ENCODE results near the gene FANCI.

The FANCI gene

GRCh38 chr15:89326316-89326715, 82.5 kb downstream of the FANCI start:
- Histone ChIP-seq H2BK5ac (ENCODE audit: low read length) (no peak overlapping the region), H3K14ac (ENCODE audit: low read length) (no peak overlapping the region), H3K4ac (ENCODE audit: low read length) (no peak overlapping the region), H2BK120ac (ENCODE audit: low read depth, low read length) (no peak overlapping the region), H3K27ac (replicated peaks; ENCODE audit: low read length) (no peak overlapping the region), H2BK15ac (ENCODE audit: low read length) (no peak overlapping the region), H3K4me1 (ENCODE audit: control insufficient read depth in 2 of 2, insufficient read depth in 1 of 2, low read depth in 1 of 2, low read length in 2 of 2) (no peaks in the 10 kb centered on the region), H3K4me2 (ENCODE audit: insufficient read depth, low read length, poor library complexity, severe bottlenecking) (no peak overlapping the region), H2BK12ac (ENCODE audit: low read length) (no peak overlapping the region), H2AK5ac (ENCODE audit: low read depth, low read length) (no peak overlapping the region), H3K4me3 (ENCODE audit: low read length in 2 of 2) (no peak overlapping the region), H2AFZ (ENCODE audit: low read length) (no peak overlapping the region), H4K91ac (ENCODE audit: low read depth, low read length, poor library complexity) (no peak overlapping the region), H4K8ac (ENCODE audit: low read depth, low read length) (no peak overlapping the region), H3K9ac (ENCODE audit: low read depth, low read length, poor library complexity) (no peak overlapping the region), H3K79me1 (ENCODE audit: low read depth, low read length) (peaks cover 11% of the 10 kb centered on the region), H3K18ac (ENCODE audit: low read length) (no peak overlapping the region), H3K23ac (ENCODE audit: low read depth, low read length, poor library complexity) (no peak overlapping the region), H3K27me3 (ENCODE audit: control insufficient read depth in 3 of 3, insufficient read depth in 3 of 3, low read depth in 1 of 3, low read length in 3 of 3) (peaks cover 0 to 2% (median 0%) of the 10 kb centered on the region in 3 experiments), H3K36me3 (replicated peaks in 1 of 2; ENCODE audit: control insufficient read depth in 2 of 2, insufficient read depth in 2 of 2, low read length in 2 of 2) (peaks cover 87 to 100% of the 10 kb centered on the region in 2 donors), H3K9me3 (replicated peaks in 1 of 2; ENCODE audit: control insufficient read depth in 2 of 2, insufficient read depth in 1 of 2, low read depth in 1 of 2, low read length in 2 of 2) (no peaks in the 10 kb centered on the region)
- WGBS, 2 donors (ENCODE audit: extremely low coverage in 2 of 2, insufficient read length in 2 of 2, insufficient replicate concordance in 1 of 2) = no CpG with 5 or more reads among the region's 6 CpGs
- DNase-seq (ENCODE audit: low spot score) = no peak

- H2AFZ ChIP-seq (ENCODE audit: low read length) = no peak overlapping the region
- no peak overlapping the region for H3K4me3 ChIP-seq (ENCODE audit: low read length in 2 of 2)
- no peak overlapping the region for H3K18ac ChIP-seq (ENCODE audit: low read length)
- no peak overlapping the region for H3K4me2 ChIP-seq (ENCODE audit: insufficient read depth, low read length, poor library complexity, severe bottlenecking)
- peaks cover 0 to 2% (median 0%) of the 10 kb centered on the region in 3 experiments for H3K27me3 ChIP-seq (ENCODE audit: control insufficient read depth in 3 of 3, insufficient read depth in 3 of 3, low read depth in 1 of 3, low read length in 3 of 3)
- H3K4ac ChIP-seq (ENCODE audit: low read length) = no peak overlapping the region
- no peak overlapping the region for H3K23ac ChIP-seq (ENCODE audit: low read depth, low read length, poor library complexity)
- H3K79me1 ChIP-seq (ENCODE audit: low read depth, low read length) = peaks cover 14% of the 10 kb centered on the region
- no peak overlapping the region for H3K27ac ChIP-seq (replicated peaks; ENCODE audit: low read length)
- no peak overlapping the region for H2BK12ac ChIP-seq (ENCODE audit: low read length)
- H2BK120ac ChIP-seq (ENCODE audit: low read depth, low read length) = no peak overlapping the region
- H3K36me3 ChIP-seq (replicated peaks in 1 of 2; ENCODE audit: control insufficient read depth in 2 of 2, insufficient read depth in 2 of 2, low read length in 2 of 2) = peaks cover 87 to 100% of the 10 kb centered on the region in 2 donors
- no peak overlapping the region for H2BK15ac ChIP-seq (ENCODE audit: low read length)
- H3K9ac ChIP-seq (ENCODE audit: low read depth, low read length, poor library complexity) = no peak overlapping the region
- no peak overlapping the region for H3K14ac ChIP-seq (ENCODE audit: low read length)
- no peaks in the 10 kb centered on the region for H3K9me3 ChIP-seq (replicated peaks in 1 of 2; ENCODE audit: control insufficient read depth in 2 of 2, insufficient read depth in 1 of 2, low read depth in 1 of 2, low read length in 2 of 2)
- H2AK5ac ChIP-seq (ENCODE audit: low read depth, low read length) = no peak overlapping the region
- H3K4me1 ChIP-seq (ENCODE audit: control insufficient read depth in 2 of 2, insufficient read depth in 1 of 2, low read depth in 1 of 2, low read length in 2 of 2) = no peaks in the 10 kb centered on the region
- WGBS, 2 donors (ENCODE audit: extremely low coverage in 2 of 2, insufficient read length in 2 of 2, insufficient replicate concordance in 1 of 2) = no CpG with 5 or more reads among the region's 6 CpGs
- no peak overlapping the region for H4K91ac ChIP-seq (ENCODE audit: low read depth, low read length, poor library complexity)
- no peak overlapping the region for H2BK5ac ChIP-seq (ENCODE audit: low read length)
- no peak overlapping the region for H4K8ac ChIP-seq (ENCODE audit: low read depth, low read length)
- DNase-seq (ENCODE audit: low spot score) = no peak
These were observed 83.3 kb downstream of the FANCI start for GRCh38 chr15:89327113-89327512.

GRCh38 chr15:89328398-89329254, 84.8 kb downstream of the FANCI start:
- H4K91ac ChIP-seq (ENCODE audit: low read depth, low read length, poor library complexity) = no peak overlapping the region
- H3K4me1 ChIP-seq (ENCODE audit: control insufficient read depth in 2 of 2, insufficient read depth in 1 of 2, low read depth in 1 of 2, low read length in 2 of 2) = peaks cover 1 to 4% of the 10 kb centered on the region in 2 donors
- H3K9me3 ChIP-seq (replicated peaks in 1 of 2; ENCODE audit: control insufficient read depth in 2 of 2, insufficient read depth in 1 of 2, low read depth in 1 of 2, low read length in 2 of 2) = no peaks in the 10 kb centered on the region
- H3K23ac ChIP-seq (ENCODE audit: low read depth, low read length, poor library complexity) = peak overlapping the region; percentile 3
- no peak overlapping the region for H2BK5ac ChIP-seq (ENCODE audit: low read length)
- no peak overlapping the region for H3K14ac ChIP-seq (ENCODE audit: low read length)
- H4K8ac ChIP-seq (ENCODE audit: low read depth, low read length) = no peak overlapping the region
- no peak overlapping the region for H2BK12ac ChIP-seq (ENCODE audit: low read length)
- H3K4me3 ChIP-seq (ENCODE audit: low read length in 2 of 2) = no peak overlapping the region
- no peak overlapping the region for H3K4me2 ChIP-seq (ENCODE audit: insufficient read depth, low read length, poor library complexity, severe bottlenecking)
- no peak overlapping the region for H3K27ac ChIP-seq (replicated peaks; ENCODE audit: low read length)
- H2AK5ac ChIP-seq (ENCODE audit: low read depth, low read length) = no peak overlapping the region
- H3K9ac ChIP-seq (ENCODE audit: low read depth, low read length, poor library complexity) = peak overlapping the region; percentile 44
- no peak overlapping the region for H2BK15ac ChIP-seq (ENCODE audit: low read length)
- no peak for DNase-seq (ENCODE audit: low spot score)
- H2AFZ ChIP-seq (ENCODE audit: low read length) = no peak overlapping the region
- H3K36me3 ChIP-seq (replicated peaks in 1 of 2; ENCODE audit: control insufficient read depth in 2 of 2, insufficient read depth in 2 of 2, low read length in 2 of 2) = peaks cover 79 to 98% of the 10 kb centered on the region in 2 donors
- H3K79me1 ChIP-seq (ENCODE audit: low read depth, low read length) = peaks cover 20% of the 10 kb centered on the region
- no peak overlapping the region for H3K4ac ChIP-seq (ENCODE audit: low read length)
- no CpG with 5 or more reads among the region's 13 CpGs for WGBS, 2 donors (ENCODE audit: extremely low coverage in 2 of 2, insufficient read length in 2 of 2, insufficient replicate concordance in 1 of 2)
- peaks cover 0 to 2% (median 0%) of the 10 kb centered on the region in 3 experiments for H3K27me3 ChIP-seq (ENCODE audit: control insufficient read depth in 3 of 3, insufficient read depth in 3 of 3, low read depth in 1 of 3, low read length in 3 of 3)
- H3K18ac ChIP-seq (ENCODE audit: low read length) = no peak overlapping the region
- no peak overlapping the region for H2BK120ac ChIP-seq (ENCODE audit: low read depth, low read length)

- H3K4me1 ChIP-seq (ENCODE audit: control insufficient read depth in 2 of 2, insufficient read depth in 1 of 2, low read depth in 1 of 2, low read length in 2 of 2) = peaks cover 3 to 6% of the 10 kb centered on the region in 2 donors
- H2BK120ac ChIP-seq (ENCODE audit: low read depth, low read length) = peak overlapping the region; percentile 61
- H3K18ac ChIP-seq (ENCODE audit: low read length) = no peak overlapping the region
- no peak overlapping the region for H3K23ac ChIP-seq (ENCODE audit: low read depth, low read length, poor library complexity)
- no peak overlapping the region for H2AFZ ChIP-seq (ENCODE audit: low read length)
- H3K4me2 ChIP-seq (ENCODE audit: insufficient read depth, low read length, poor library complexity, severe bottlenecking) = no peak overlapping the region
- no peak overlapping the region for H2BK5ac ChIP-seq (ENCODE audit: low read length)
- peak overlapping the region; percentile 23 for H3K4ac ChIP-seq (ENCODE audit: low read length)
- H3K9me3 ChIP-seq (replicated peaks in 1 of 2; ENCODE audit: control insufficient read depth in 2 of 2, insufficient read depth in 1 of 2, low read depth in 1 of 2, low read length in 2 of 2) = no peaks in the 10 kb centered on the region
- no peak overlapping the region for H2AK5ac ChIP-seq (ENCODE audit: low read depth, low read length)
- peaks cover 23% of the 10 kb centered on the region for H3K79me1 ChIP-seq (ENCODE audit: low read depth, low read length)
- peaks cover 0 to 2% (median 0%) of the 10 kb centered on the region in 3 experiments for H3K27me3 ChIP-seq (ENCODE audit: control insufficient read depth in 3 of 3, insufficient read depth in 3 of 3, low read depth in 1 of 3, low read length in 3 of 3)
- H2BK12ac ChIP-seq (ENCODE audit: low read length) = no peak overlapping the region
- no CpG with 5 or more reads among the region's 8 CpGs for WGBS, 2 donors (ENCODE audit: extremely low coverage in 2 of 2, insufficient read length in 2 of 2, insufficient replicate concordance in 1 of 2)
- no peak overlapping the region for H3K27ac ChIP-seq (replicated peaks; ENCODE audit: low read length)
- DNase-seq (ENCODE audit: low spot score) = no peak
- no peak overlapping the region for H4K8ac ChIP-seq (ENCODE audit: low read depth, low read length)
- no peak overlapping the region for H3K9ac ChIP-seq (ENCODE audit: low read depth, low read length, poor library complexity)
- no peak overlapping the region for H4K91ac ChIP-seq (ENCODE audit: low read depth, low read length, poor library complexity)
- H2BK15ac ChIP-seq (ENCODE audit: low read length) = no peak overlapping the region
- no peak overlapping the region for H3K14ac ChIP-seq (ENCODE audit: low read length)
- H3K4me3 ChIP-seq (ENCODE audit: low read length in 2 of 2) = no peak overlapping the region
- H3K36me3 ChIP-seq (replicated peaks in 1 of 2; ENCODE audit: control insufficient read depth in 2 of 2, insufficient read depth in 2 of 2, low read length in 2 of 2) = peaks cover 71 to 89% of the 10 kb centered on the region in 2 donors
These were observed 85.7 kb downstream of the FANCI start for GRCh38 chr15:89329329-89330084.
